H1 (cell line): ENCODE measurements around the gene RBP3. TPM values are rescaled to one million over a fixed set of nuclear protein-coding genes. Genes with fewer than 3 reads are reported as not detected.

Experiments
- CTCF ChIA-PET: fragments of 300-600 bp; sonication (Branson Sonifier 250); formaldehyde crosslinking; loops from one replicate; lab custom pipeline; 2021; ENCODE audit not compliant: partially characterized antibody; lab: Charles Lee
- POLR2A ChIA-PET: fragments of 300-600 bp; sonication (Branson Sonifier 250); formaldehyde crosslinking; loops from one replicate; lab custom pipeline; 2021; ENCODE audit warnings: inconsistent platforms; ENCODE audit not compliant: partially characterized antibody; lab: Charles Lee
- DNase-seq, 2 experiments: peaks; one replicate each; pipeline versions ENCODE4 v3.0.0 to v3.0.0-alpha.2; 2010 to 2022; ENCODE audit warnings: low spot score in 2 of 2, low read depth in 1 of 2, mixed read lengths in 1 of 2
- FAIRE-seq: peaks from 2 replicates; lab custom pipeline; 2011; peaks lifted over from hg19 to GRCh38; lab: Jason Lieb, UNC
- H2AFZ ChIP-seq: 2 replicates; pipeline ENCODE4 v1.8.1; 2012; ENCODE audit warnings: low read length, inconsistent platforms
- H2AK5ac ChIP-seq: 2 replicates; pipeline ENCODE4 v1.6.1; 2013; ENCODE audit warnings: low read depth, low read length
- H2BK120ac ChIP-seq: replicated peaks from 2 replicates; pipeline ENCODE3; 2013; ENCODE audit warnings: low read depth, low read length, inconsistent platforms
- H2BK12ac ChIP-seq: 2 replicates; pipeline ENCODE4 v1.6.1; 2013; ENCODE audit warnings: low read depth, low read length
- H2BK15ac ChIP-seq: 2 replicates; pipeline ENCODE4 v1.6.1; 2013; ENCODE audit warnings: low read length
- H2BK20ac ChIP-seq: 2 replicates; pipeline ENCODE4 v1.6.1; 2013; ENCODE audit warnings: low read length
- H2BK5ac ChIP-seq: 2 replicates; pipeline ENCODE4 v1.6.1; 2013; ENCODE audit warnings: low read depth, low read length
- H3K14ac ChIP-seq: 2 replicates; pipeline ENCODE4 v1.6.1; 2013; ENCODE audit warnings: inconsistent platforms; ENCODE audit not compliant: insufficient read length
- H3K18ac ChIP-seq: 2 replicates; pipeline ENCODE4 v1.6.1; 2013; ENCODE audit warnings: low read length; ENCODE audit errors: extremely low read depth
- H3K23ac ChIP-seq: 2 replicates; pipeline ENCODE4 v1.6.1; 2013; ENCODE audit warnings: inconsistent platforms; ENCODE audit not compliant: insufficient read length
- H3K23me2 ChIP-seq: 2 replicates; pipeline ENCODE4 v1.6.1; 2013; ENCODE audit warnings: low read depth, low read length
- H3K27ac ChIP-seq: 2 replicates; pipeline ENCODE4 v1.6.1; 2011; ENCODE audit warnings: low read depth, low read length, inconsistent platforms
- H3K27me3 ChIP-seq, 4 experiments: replicated peaks in 1 of 4; 1 replicate in 1 of 4; 2 replicates in 3 of 4; pipeline versions ENCODE4 v1.6.1 to v1.8.1; 2011 to 2013; ENCODE audit warnings: low read length in 3 of 4, mild to moderate bottlenecking in 3 of 4, inconsistent platforms in 2 of 4, mixed read lengths in 2 of 4, moderate library complexity in 1 of 4; ENCODE audit not compliant: control insufficient read depth in 3 of 4, insufficient read depth in 3 of 4; ENCODE audit errors: extremely low read depth in 1 of 4
- H3K36me3 ChIP-seq, 4 experiments: 2 replicates each; pipeline versions ENCODE4 v1.6.1 to v1.8.1; 2011 to 2013; ENCODE audit warnings: mild to moderate bottlenecking in 4 of 4, low read length in 3 of 4, moderate library complexity in 2 of 4, control low read depth in 1 of 4, inconsistent platforms in 1 of 4; ENCODE audit not compliant: insufficient read depth in 4 of 4, control insufficient read depth in 2 of 4
- H3K4ac ChIP-seq: replicated peaks from 2 replicates; pipeline ENCODE3; 2013; ENCODE audit warnings: low read length, low read depth, mixed read lengths, inconsistent platforms; ENCODE audit not compliant: insufficient read length
- H3K4me1 ChIP-seq, 4 experiments: replicated peaks in 1 of 4; 1 replicate in 1 of 4; 2 replicates in 3 of 4; pipeline versions ENCODE4 v1.6.1 to v1.8.1; 2011 to 2013; ENCODE audit warnings: low read length in 3 of 4, inconsistent platforms in 2 of 4, mixed read lengths in 1 of 4; ENCODE audit not compliant: insufficient read depth in 4 of 4, control insufficient read depth in 3 of 4
- H3K4me2 ChIP-seq, 2 experiments: 2 replicates each; pipeline versions ENCODE4 v1.6.1 to v1.8.1; 2011 to 2013; ENCODE audit warnings: low read depth in 2 of 2, low read length in 2 of 2, control low read depth in 1 of 2, inconsistent platforms in 1 of 2, mild to moderate bottlenecking in 1 of 2; ENCODE audit not compliant: insufficient read depth in 1 of 2
- H3K4me3 ChIP-seq, 4 experiments: fragments of 200-600, 300-600 bp in 1 of 4; sonication (generic), shearing (Covaris generic), sonication (Bioruptor Twin) in 1 of 4; 2 replicates each; pipeline versions ENCODE4 v1.5.1 to v1.8.1; 2011 to 2016; ENCODE audit warnings: low read length in 4 of 4, low read depth in 3 of 4, control low read depth in 2 of 4, inconsistent platforms in 2 of 4, mild to moderate bottlenecking in 2 of 4, mixed read lengths in 1 of 4, moderate library complexity in 1 of 4; ENCODE audit not compliant: insufficient read depth in 2 of 4; ENCODE audit errors: extremely low read depth in 1 of 4
- H3K56ac ChIP-seq: replicated peaks from 2 replicates; pipeline ENCODE3; 2013; ENCODE audit warnings: low read depth, mild to moderate bottlenecking, mixed read lengths, low read length, inconsistent platforms; ENCODE audit not compliant: insufficient read length
- H3K79me1 ChIP-seq: 2 replicates; pipeline ENCODE4 v1.6.1; 2013; ENCODE audit warnings: low read depth, low read length, control low read depth
- H3K79me2 ChIP-seq, 2 experiments: 2 replicates each; pipeline versions ENCODE4 v1.6.1 to v1.8.1; 2012 to 2013; ENCODE audit warnings: low read length in 2 of 2, mild to moderate bottlenecking in 2 of 2, inconsistent platforms in 1 of 2; ENCODE audit not compliant: insufficient read depth in 2 of 2, control insufficient read depth in 1 of 2
- H3K9ac ChIP-seq, 4 experiments: replicated peaks in 1 of 4; 1 replicate in 1 of 4; 2 replicates in 3 of 4; pipeline versions ENCODE4 v1.6.1 to v1.8.1; 2011 to 2013; ENCODE audit warnings: low read depth in 3 of 4, low read length in 3 of 4, control low read depth in 2 of 4, mild to moderate bottlenecking in 2 of 4, moderate library complexity in 2 of 4, inconsistent platforms in 1 of 4; ENCODE audit errors: extremely low read depth in 1 of 4
- H3K9me3 ChIP-seq, 2 experiments: 2 replicates each; pipeline versions ENCODE4 v1.6.1 to v1.8.1; 2012 to 2013; ENCODE audit warnings: mild to moderate bottlenecking in 2 of 2, moderate library complexity in 2 of 2, control low read depth in 1 of 2, inconsistent platforms in 1 of 2, low read depth in 1 of 2, low read length in 1 of 2, mixed read lengths in 1 of 2; ENCODE audit not compliant: insufficient read depth in 2 of 2
- H4K20me1 ChIP-seq, 2 experiments: replicated peaks in 1 of 2; 2 replicates each; pipeline versions ENCODE3 to v1.8.1; 2011 to 2013; ENCODE audit warnings: inconsistent platforms in 2 of 2, low read length in 2 of 2, mild to moderate bottlenecking in 1 of 2; ENCODE audit not compliant: insufficient read depth in 2 of 2, control insufficient read depth in 1 of 2
- H4K5ac ChIP-seq: 2 replicates; pipeline ENCODE4 v1.6.1; 2013; ENCODE audit warnings: low read length, low read depth, mixed read lengths, inconsistent platforms; ENCODE audit not compliant: insufficient read length
- H4K8ac ChIP-seq: 2 replicates; pipeline ENCODE4 v1.8.0; 2013; ENCODE audit warnings: mild to moderate bottlenecking, moderate library complexity, low read length, inconsistent platforms; ENCODE audit not compliant: insufficient read depth; ENCODE audit errors: extremely low read depth
- H4K91ac ChIP-seq: replicated peaks from 2 replicates; pipeline ENCODE3; 2013; ENCODE audit warnings: low read length, mixed read lengths, inconsistent platforms; ENCODE audit not compliant: insufficient read length
- EP300 ChIP-seq, 2 experiments: IDR thresholded peaks; 1 replicate in 1 of 2; 2 replicates in 1 of 2; pipeline ENCODE4 v1.6.1; 2011 to 2012; ENCODE audit warnings: low read depth in 2 of 2, low read length in 2 of 2, mild to moderate bottlenecking in 2 of 2, borderline replicate concordance in 1 of 2, inconsistent platforms in 1 of 2, moderate library complexity in 1 of 2
- FOSL1 ChIP-seq: IDR thresholded peaks from 2 replicates; pipeline ENCODE4 v1.6.1; 2011; ENCODE audit warnings: mild to moderate bottlenecking, low read depth, low read length, moderate library complexity; ENCODE audit not compliant: insufficient read depth
- SAP30 ChIP-seq: fragments of 300-600 bp; sonication (generic); IDR thresholded peaks from 2 replicates; pipeline ENCODE4 v1.7.1; 2012; ENCODE audit warnings: low read length, moderate library complexity, mild to moderate bottlenecking, inconsistent platforms; ENCODE audit not compliant: insufficient read depth, insufficient replicate concordance
- SIX5 ChIP-seq: IDR thresholded peaks from 2 replicates; pipeline ENCODE4 v1.6.1; 2011; ENCODE audit warnings: mild to moderate bottlenecking, low read depth, low read length
- WGBS, 2 experiments: shearing (Covaris generic) in 1 of 2; methylation state at CpG; one replicate each; pipeline versions ENCODE4 v1.1.6 to v1.1.7; 2013 to 2015; ENCODE audit warnings: low lambda C conversion rate in 2 of 2, mixed read lengths in 2 of 2, inconsistent platforms in 1 of 2, low coverage in 1 of 2, missing lambda C conversion rate in 1 of 2; ENCODE audit not compliant: insufficient replicate concordance in 2 of 2, insufficient coverage in 1 of 2, insufficient read length in 1 of 2; ENCODE audit errors: extremely low coverage in 1 of 2, missing lambda C conversion rate in 1 of 2; 5-methylcytosine and 5-hydroxymethylcytosine counted together
- polyA plus RNA-seq, 7 experiments: library from polyadenylated mRNA; depleted of rRNA in 3 of 7; stranded (reverse) in 5 of 7; unstranded in 2 of 7; fragments of >200 nt in 5 of 7; fragments of 200-250 nt in 2 of 7; gene quantifications; 1 replicate in 5 of 7; 2 replicates in 1 of 7; 4 replicates in 1 of 7; pipeline versions ENCODE4 v1.2.1 to v1.2.3, GENCODE V29; 2011 to 2013; ENCODE audit warnings: missing spikeins in 2 of 7, mixed read lengths in 2 of 7
- total RNA-seq: library from RNA; stranded (reverse); fragmentation: NEBNext Ultra II Directional; extraction: Animal tissue kit (Norgen Biotek cat#: 25700); gene quantifications from 2 replicates; pipeline ENCODE4 v1.2.1, GENCODE V29; 2021

RBP3 gene
- total and polyA plus RNA-seq, 2 of the 8 experiments (the other 6 are each of a cell fraction or from before 2014, with no cell fraction given), result not detected

DNA sequence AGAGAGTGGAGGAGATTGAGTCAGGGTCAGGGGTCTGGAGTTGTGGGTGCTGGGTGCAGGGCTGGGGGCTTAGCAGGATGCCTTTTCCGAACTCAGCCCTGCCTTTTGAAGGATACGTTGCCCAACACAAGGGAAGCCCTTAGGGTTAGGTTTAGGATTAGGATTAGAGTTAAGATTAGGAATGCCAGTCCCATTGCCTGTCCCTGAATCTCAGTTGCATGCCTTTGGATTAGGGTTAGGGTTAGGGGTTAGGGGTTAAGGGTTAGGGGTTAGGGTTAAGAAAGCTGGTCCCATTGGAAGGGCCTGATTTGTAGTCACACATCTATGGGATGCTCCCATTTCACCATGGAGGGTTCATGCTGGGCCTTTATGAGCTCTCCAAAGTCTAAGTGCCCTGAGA lies 56.8 kb downstream of the RBP3 start:
- no peak for DNase-seq
- no peak overlapping the region for H3K56ac ChIP-seq
- 92% methylated on average over 2 of the region's 2 CpGs; no CpG with 5 or more reads in 1 of the 2 experiments for WGBS, 2 experiments
- TF ChIP-seq SIX5 (no peak), SAP30 (no peak), FOSL1 (no peak), EP300 (IDR thresholded peaks at IDR 0.05; ENCODE audit: borderline replicate concordance in 1 of 2, low read depth in 2 of 2, low read length in 2 of 2) (no peak)

More for the DNA sequence above, 56.8 kb downstream of the RBP3 start:
- Histone ChIP-seq H2BK5ac (no peak overlapping the region), H3K9ac (no peak overlapping the region), H4K91ac (no peak overlapping the region), H3K79me1 (no peaks in the 10 kb centered on the region), H3K36me3 (no peaks in the 10 kb centered on the region), H3K4me2 (no peak overlapping the region), H3K27ac (no peak overlapping the region), H4K8ac (no peak overlapping the region), H3K4me1 (peaks cover 7 to 27% (median 20%) of the 10 kb centered on the region in 4 experiments), H4K20me1 (peaks cover 0 to 3% of the 10 kb centered on the region in 2 experiments), H2BK15ac (no peak overlapping the region), H2AFZ (no peak overlapping the region), H2BK20ac (no peak overlapping the region), H2BK12ac (no peak overlapping the region), H3K23me2 (peaks cover 4% of the 10 kb centered on the region; the same call in 1 of the 2 replicates), H4K5ac (no peak overlapping the region), H2BK120ac (no peak overlapping the region), H3K79me2 (no peaks in the 10 kb centered on the region), H3K23ac (no peak overlapping the region), H3K4me3 (no peak overlapping the region), H3K27me3 (no peaks in the 10 kb centered on the region), H3K9me3 (no peaks in the 10 kb centered on the region), H3K4ac (no peak overlapping the region), H2AK5ac (no peak overlapping the region), H3K18ac (no peak overlapping the region), H3K14ac (no peak overlapping the region)
- no peak for FAIRE-seq
- ChIA-PET POLR2A (interaction anchor here (2.7 kb wide), 1 partner anchor 21 kb away, joined by 13 read pairs; the partner anchor contains the start of gene ZNF488), CTCF (interaction anchor here (0.7 to 4.2 kb wide), 8 partner anchors 10 to 116 kb away, joined by 3 to 25 read pairs (median 6); no protein-coding TSS in a partner anchor)
